ENCODE data around the gene ANO9. TPM values are rescaled to one million over a fixed set of nuclear protein-coding genes. Genes with fewer than 3 reads are reported as not detected.
"Not testable (repeated sequence)": the region's sequence is repeated elsewhere in the genome, so short reads cannot be mapped to it uniquely, and the experiment has no call there.

ANO9 gene
- polyA plus RNA-seq, 5 donors = 4.5 to 9.0 (median 6.8) TPM

GRCh38 chr11:472272-472671, 30.5 kb upstream of the ANO9 start:
- no peak for DNase-seq

- DNase-seq = no peak
Observed at GRCh38 chr11:471468-472145, 29.8 kb upstream of the ANO9 start.

- peak; percentile 59 to 71 for DNase-seq
Observed at GRCh38 chr11:469684-470560, 28.1 kb upstream of the ANO9 start.

- not testable (repeated sequence) for DNase-seq
Observed at GRCh38 chr11:469026-469683, 27.3 kb upstream of the ANO9 start.

- no peak for DNase-seq
Observed at GRCh38 chr11:468493-468892, 26.7 kb upstream of the ANO9 start.

- no peak for DNase-seq
Observed at GRCh38 chr11:468036-468435, 26.2 kb upstream of the ANO9 start.

GRCh38 chr11:465896-466530, 24.2 kb upstream of the ANO9 start:
- no peak for DNase-seq

GRCh38 chr11:464316-464715, 22.5 kb upstream of the ANO9 start:
- no peak for DNase-seq

- DNase-seq = no peak
Observed at GRCh38 chr11:462107-462890, 20.5 kb upstream of the ANO9 start.

- DNase-seq = no peak
Observed at GRCh38 chr11:461626-462025, 19.8 kb upstream of the ANO9 start.

- DNase-seq = no peak
Observed at GRCh38 chr11:460331-461199, 18.8 kb upstream of the ANO9 start.

GRCh38 chr11:459511-460220, 17.9 kb upstream of the ANO9 start:
- DNase-seq = no peak

GRCh38 chr11:457111-457760, 15.4 kb upstream of the ANO9 start:
- no peak for DNase-seq

- no peak for DNase-seq
Observed at GRCh38 chr11:456533-456932, 14.7 kb upstream of the ANO9 start.

GRCh38 chr11:455566-456147, 13.8 kb upstream of the ANO9 start:
- no peak for DNase-seq

- no peak for DNase-seq
Observed at GRCh38 chr11:454801-455565, 13.2 kb upstream of the ANO9 start.

GRCh38 chr11:454043-454442, 12.2 kb upstream of the ANO9 start:
- no peak for DNase-seq

- DNase-seq = no peak
Observed at GRCh38 chr11:453564-453963, 11.8 kb upstream of the ANO9 start.

All from right lung (tissue), 5 donors.